ENCODE results near the gene AVPR2.

AVPR2 gene

DNA sequence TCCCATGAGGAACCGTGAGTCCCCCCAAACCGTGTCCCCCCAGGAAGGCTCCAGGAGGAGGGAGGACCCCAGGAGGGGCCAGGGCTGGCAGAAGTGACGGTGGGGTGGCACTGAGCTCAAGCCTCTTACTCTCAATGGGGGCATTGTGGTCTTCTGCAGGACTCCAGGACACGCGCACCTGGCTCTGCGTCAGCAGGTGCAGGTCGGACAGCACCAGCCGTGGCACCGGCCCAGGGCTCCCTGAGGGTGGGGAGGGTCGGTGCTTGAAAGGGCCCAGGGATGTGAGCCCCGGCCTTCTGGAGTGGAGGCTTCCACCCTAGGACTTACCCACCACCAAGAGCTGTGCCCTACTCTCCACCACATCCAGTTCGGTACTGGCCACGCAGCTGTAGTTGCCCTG, 36.8 kb upstream of the AVPR2 start:
- no peak overlapping the region for H3K27ac ChIP-seq
- TF ChIP-seq, protein P1, sequence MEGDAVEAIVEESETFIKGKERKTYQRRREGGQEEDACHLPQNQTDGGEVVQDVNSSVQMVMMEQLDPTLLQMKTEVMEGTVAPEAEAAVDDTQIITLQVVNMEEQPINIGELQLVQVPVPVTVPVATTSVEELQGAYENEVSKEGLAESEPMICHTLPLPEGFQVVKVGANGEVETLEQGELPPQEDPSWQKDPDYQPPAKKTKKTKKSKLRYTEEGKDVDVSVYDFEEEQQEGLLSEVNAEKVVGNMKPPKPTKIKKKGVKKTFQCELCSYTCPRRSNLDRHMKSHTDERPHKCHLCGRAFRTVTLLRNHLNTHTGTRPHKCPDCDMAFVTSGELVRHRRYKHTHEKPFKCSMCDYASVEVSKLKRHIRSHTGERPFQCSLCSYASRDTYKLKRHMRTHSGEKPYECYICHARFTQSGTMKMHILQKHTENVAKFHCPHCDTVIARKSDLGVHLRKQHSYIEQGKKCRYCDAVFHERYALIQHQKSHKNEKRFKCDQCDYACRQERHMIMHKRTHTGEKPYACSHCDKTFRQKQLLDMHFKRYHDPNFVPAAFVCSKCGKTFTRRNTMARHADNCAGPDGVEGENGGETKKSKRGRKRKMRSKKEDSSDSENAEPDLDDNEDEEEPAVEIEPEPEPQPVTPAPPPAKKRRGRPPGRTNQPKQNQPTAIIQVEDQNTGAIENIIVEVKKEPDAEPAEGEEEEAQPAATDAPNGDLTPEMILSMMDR (conservative IDR thresholded peaks at IDR 0.05), result no peak
- no peak for TF ChIP-seq ZFX (IDR thresholded peaks at IDR 0.05)

DNA sequence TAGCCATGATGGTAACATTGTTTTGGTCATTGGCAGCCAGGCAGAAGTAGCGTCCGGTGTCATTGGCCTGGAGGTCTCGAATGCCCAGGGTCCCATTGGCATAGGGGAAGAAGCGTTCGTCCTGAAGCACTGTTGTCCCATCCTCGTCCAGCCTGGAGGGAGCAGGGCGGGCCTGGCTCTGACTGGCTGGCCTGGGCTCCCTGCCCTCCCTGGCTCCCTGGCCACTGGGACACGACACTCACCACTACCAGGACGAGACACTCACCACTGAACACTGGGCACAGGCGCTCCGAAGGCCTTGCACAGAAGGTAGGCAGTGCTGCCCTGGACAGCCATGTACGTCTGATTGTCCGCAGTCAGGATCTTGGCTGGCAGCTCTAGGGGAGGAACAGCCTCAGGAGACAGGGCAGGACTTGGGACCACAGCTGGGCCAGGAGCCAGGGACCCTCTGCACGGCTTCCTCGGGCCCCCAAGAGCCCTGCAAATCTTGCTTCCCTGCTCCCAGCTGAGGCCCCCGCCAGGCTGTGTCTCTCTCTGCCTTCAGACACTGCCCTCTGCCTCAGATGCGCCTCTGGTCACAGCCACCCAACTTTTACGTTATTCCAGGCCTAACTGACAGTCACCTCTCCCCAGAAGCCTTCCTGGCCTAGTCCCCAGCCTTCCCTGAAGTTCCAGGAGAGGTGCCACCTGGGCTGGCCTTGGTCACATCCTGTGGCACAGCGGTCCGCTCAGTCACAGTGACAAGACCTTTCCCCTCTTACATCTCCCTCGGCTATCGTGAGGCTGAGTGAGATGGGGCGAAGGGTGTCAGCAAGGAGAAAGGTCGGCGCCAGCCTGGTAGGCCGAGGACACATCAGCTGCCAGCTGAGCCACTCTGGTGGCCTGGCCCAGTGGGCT, 35.6 kb upstream of the AVPR2 start:
- TF ChIP-seq, protein P1 (conservative IDR thresholded peaks at IDR 0.05), result no peak
- no peak for TF ChIP-seq ZFX (IDR thresholded peaks at IDR 0.05)

DNA sequence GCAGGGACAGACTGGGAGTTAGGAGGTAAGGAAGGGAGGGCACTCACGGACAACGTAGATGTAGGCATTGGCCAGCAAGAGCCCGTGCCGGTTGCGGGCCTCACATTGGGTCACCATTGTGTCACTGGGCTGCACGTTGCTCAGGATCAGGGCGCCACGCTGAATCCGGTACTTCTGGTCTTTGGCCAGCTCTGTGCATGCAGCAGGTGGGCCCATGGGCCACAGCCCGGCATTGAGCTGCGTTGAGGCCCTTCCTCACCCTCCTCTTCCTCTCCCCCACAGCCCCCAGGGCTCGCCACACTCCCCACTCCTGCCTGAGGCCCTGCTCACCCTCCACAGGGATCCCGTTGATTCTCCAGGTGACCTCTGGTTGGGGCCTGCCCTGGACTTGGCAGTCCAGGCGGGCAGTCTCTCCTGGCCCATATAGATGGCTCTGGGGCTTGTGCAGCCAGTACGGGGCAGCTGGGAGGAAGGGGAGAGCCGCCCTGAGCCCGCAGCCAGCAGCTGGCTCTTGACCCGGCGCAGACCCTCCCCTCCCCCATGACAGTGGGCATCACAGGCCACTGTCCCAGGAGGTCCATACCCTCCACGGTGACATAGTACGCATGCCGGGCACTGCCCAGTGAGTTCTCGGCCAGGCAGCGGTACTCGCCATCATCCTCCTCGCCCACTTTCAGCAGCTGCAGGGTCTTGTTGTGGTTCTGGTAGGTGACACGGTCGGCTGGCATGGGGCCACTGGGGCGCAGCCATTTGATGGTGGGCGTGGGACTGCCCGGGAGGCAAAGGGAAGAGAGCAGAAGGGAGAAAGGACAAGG, 34.8 kb upstream of the AVPR2 start:
- TF ChIP-seq, protein P1 (conservative IDR thresholded peaks at IDR 0.05), result no peak
- no peak for TF ChIP-seq ZFX (IDR thresholded peaks at IDR 0.05)
- no peak overlapping the region for H3K27ac ChIP-seq

More for the DNA sequence above, 35.6 kb upstream of the AVPR2 start:
- no peak overlapping the region for H3K27ac ChIP-seq

DNA sequence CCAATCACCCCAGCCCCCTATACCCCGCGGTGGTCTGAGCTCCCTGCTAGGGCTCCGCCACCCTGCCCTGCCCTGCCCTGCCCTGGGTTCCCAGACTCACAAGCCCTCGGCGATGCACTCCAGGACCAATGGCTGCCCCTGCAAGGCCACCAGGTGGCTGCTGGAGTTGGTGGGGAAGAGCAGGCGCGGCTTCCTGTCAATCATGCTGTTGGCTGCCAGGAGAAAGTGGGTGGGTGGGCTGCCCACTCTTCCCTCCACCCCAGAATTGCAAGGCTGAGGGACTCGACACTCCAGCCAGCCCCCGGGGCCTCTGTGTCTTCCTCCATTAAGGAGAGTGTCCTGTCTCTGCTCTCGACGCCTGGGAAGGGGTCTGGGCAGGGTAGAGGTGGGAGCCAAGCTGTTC, 34.2 kb upstream of the AVPR2 start:
- TF ChIP-seq, protein P1 (conservative IDR thresholded peaks at IDR 0.05), result no peak
- no peak for TF ChIP-seq ZFX (IDR thresholded peaks at IDR 0.05)
- no peak overlapping the region for H3K27ac ChIP-seq

DNA sequence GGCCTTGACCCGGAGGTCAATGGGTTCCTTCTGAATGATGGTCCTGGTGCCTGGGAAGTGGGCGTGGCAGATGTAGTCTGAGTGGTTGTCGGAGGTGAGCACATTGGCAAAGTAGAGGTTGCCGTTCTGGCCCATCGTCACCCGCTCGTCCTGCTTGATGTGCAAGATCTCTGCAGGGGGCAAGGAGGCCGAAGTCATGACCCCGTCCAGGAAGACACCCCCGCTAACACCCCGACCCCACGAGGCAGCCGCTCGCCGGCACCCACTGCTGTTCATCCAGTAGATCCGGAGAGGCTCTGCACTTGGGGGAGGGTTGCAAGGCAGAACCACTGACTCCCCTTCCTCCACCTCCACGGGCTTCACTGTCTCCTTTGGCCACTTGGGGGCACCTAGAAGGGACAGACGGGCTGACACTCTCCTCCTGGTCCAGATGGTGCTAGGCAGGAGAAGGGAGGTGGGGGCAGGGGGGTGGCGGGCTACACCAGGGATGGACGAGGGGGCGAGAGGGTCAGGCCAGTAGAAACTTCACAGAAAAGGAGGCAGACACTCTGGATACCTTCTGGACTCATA, 33.6 kb upstream of the AVPR2 start:
- no peak for TF ChIP-seq ZFX (IDR thresholded peaks at IDR 0.05)
- TF ChIP-seq, protein P1 (conservative IDR thresholded peaks at IDR 0.05), result no peak; the same call in 1 of the 2 replicates
- no peak overlapping the region for H3K27ac ChIP-seq

DNA sequence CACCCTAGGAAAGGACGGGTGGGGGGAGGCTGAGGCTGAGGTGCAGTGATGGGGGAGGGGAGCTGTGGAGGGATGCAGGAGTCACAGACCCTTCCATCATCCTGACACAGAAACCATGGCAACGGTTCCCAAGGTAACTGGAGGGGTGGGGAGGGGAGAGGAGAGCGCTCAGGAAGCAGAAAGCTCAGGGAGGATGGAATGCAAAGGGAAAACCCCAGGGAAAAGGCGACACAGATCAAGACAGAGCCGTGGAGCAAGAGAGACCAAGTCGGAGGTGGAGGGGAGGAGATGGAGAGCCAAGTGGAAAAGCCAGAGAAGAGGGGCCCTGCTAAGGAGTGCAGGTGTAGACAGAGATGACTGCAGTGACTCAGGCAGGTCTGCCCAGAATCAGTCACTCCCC, 33.0 kb upstream of the AVPR2 start:
- TF ChIP-seq, protein P1 (conservative IDR thresholded peaks at IDR 0.05), result no peak
- TF ChIP-seq ZFX (IDR thresholded peaks at IDR 0.05), result no peak
- H3K27ac ChIP-seq, result no peak overlapping the region

Data from C4-2B (cell line).